ENCODE data around the gene ING2.
"Not testable (repeated sequence)": the region's sequence is repeated elsewhere in the genome, so short reads cannot be mapped to it uniquely, and the experiment has no call there.

DNA sequence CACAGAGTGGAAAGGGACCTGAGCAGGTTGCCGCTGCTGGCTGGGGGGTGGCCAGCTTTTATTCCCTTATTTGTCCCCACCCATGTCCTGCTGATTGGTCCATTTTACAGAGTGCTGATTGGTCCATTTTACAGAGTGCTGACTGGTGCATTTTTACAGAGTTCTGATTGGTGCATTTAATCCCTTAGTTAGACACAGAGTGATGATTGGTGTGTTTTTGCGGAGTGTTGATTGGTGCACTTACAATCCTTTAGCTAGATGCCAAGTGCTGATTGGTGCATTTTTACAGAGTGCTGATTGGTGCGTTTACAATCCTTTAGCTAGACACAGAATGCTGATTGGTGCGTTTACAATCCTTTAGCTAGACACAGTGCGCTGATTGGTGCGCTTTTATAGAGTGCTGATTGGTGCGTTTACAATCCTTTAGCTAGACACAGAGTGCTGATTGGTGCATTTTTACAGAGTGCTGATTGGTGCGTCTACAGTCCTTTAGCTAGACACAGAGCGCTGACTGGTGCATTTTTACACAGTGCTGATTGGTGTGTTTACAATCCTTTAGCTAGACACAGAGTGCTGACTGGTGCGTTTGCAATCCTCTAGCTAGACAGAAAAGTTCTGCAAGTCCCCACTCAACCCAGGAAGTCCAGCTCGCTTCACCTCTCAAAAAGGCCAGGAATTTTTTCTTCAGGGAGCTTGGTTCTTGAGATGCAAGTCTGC lies 40.8 kb upstream of the ING2 start:
- TF ChIP-seq POLR2AphosphoS5, POLR2A (IDR thresholded peaks at IDR 0.05; ENCODE audit: low read depth, low read length): not testable (repeated sequence)
